Measurements from ENCODE around the gene SLC6A13.

DNA sequence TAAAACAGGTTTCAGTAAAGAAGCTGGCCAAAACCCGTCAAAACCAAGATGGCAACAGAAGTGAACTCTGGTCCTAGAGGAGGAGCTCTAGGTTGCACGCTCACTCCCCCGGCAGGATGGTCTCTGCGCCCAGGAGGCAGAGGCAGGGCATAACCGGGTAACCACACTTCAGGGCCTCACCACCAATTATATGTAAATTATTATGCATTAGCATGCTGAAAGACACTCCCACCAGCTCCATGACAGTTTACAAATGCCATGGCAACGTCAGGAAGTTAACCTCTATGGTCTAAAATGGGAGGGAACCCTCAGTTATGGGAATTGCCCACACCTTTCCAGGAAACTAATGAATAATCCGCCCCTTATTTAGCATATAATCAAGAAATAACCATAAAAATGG lies 28.6 kb downstream of the SLC6A13 start:
- TF ChIP-seq, protein P1, sequence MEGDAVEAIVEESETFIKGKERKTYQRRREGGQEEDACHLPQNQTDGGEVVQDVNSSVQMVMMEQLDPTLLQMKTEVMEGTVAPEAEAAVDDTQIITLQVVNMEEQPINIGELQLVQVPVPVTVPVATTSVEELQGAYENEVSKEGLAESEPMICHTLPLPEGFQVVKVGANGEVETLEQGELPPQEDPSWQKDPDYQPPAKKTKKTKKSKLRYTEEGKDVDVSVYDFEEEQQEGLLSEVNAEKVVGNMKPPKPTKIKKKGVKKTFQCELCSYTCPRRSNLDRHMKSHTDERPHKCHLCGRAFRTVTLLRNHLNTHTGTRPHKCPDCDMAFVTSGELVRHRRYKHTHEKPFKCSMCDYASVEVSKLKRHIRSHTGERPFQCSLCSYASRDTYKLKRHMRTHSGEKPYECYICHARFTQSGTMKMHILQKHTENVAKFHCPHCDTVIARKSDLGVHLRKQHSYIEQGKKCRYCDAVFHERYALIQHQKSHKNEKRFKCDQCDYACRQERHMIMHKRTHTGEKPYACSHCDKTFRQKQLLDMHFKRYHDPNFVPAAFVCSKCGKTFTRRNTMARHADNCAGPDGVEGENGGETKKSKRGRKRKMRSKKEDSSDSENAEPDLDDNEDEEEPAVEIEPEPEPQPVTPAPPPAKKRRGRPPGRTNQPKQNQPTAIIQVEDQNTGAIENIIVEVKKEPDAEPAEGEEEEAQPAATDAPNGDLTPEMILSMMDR (IDR thresholded peaks at IDR 0.05; ENCODE audit: low read depth, low read length) = no peak
- TF ChIP-seq POLR2A (IDR thresholded peaks at IDR 0.05; ENCODE audit: extremely low read depth, insufficient read length) = no peak
